Prostate gland (tissue), 2 donors: ENCODE measurements around the gene GTPBP3. TPM values are rescaled to one million over a fixed set of nuclear protein-coding genes. Genes with fewer than 3 reads are reported as not detected.

Experiments
- DNase-seq: peaks from one replicate; pipeline ENCODE4 v3.0.0-alpha.2; 2019; ENCODE audit warnings: low spot score
- H3K27ac ChIP-seq, 2 donors: fragments of 200-600 bp; sonication (generic); 2 replicates each; pipeline ENCODE4 v1.5.1; 2017 to 2019
- H3K27me3 ChIP-seq: fragments of 200-600 bp; sonication (generic); replicated peaks from 2 replicates; pipeline ENCODE4 v1.5.1; 2019; ENCODE audit not compliant: insufficient read depth
- H3K36me3 ChIP-seq, 2 donors: fragments of 200-600 bp; sonication (generic); 1 replicate in 1 of 2; 2 replicates in 1 of 2; pipeline versions ENCODE4 v1.5.1 to v1.8.1; 2017 to 2019
- H3K4me1 ChIP-seq: fragments of 200-600 bp; sonication (generic); replicated peaks from 2 replicates; pipeline ENCODE4 v1.5.1; 2019
- H3K4me3 ChIP-seq, 2 donors: fragments of 200-600 bp; sonication (generic); 2 replicates each; pipeline ENCODE4 v1.5.1; 2017 to 2019
- H3K9me3 ChIP-seq: fragments of 200-600 bp; sonication (generic); 2 replicates; pipeline ENCODE4 v1.5.1; 2017
- POLR2A ChIP-seq: fragments of 450-650 bp; IDR thresholded peaks from one replicate; pipeline ENCODE4 v1.6.1; 2016; ENCODE audit warnings: antibody characterized with exemption, mild to moderate bottlenecking
- POLR2AphosphoS5 ChIP-seq: sonication (generic); formaldehyde crosslinking; IDR thresholded peaks from one replicate; pipeline ENCODE4 v1.6.1; 2017; ENCODE audit warnings: antibody characterized with exemption
- WGBS: methylation state at CpG from one replicate; pipeline ENCODE4 v1.1.5; 2018; 5-methylcytosine and 5-hydroxymethylcytosine counted together
- intact Hi-C: fragments of 100-400 bp; cut with DNase I; formaldehyde crosslinking; loops from one replicate; pipeline ENCODE4 v1.14.2; 2022
- total RNA-seq, 2 donors: library from RNA; depleted of rRNA; stranded (reverse); fragments of >200 nt; gene quantifications; one replicate each; pipeline ENCODE4 v1.1.0, GENCODE V29; 2016
- TF ChIP-seq, protein P1 (sequence below), 4 experiments: fragments of 200-600 bp in 2 of 4; fragments of 450-650 bp in 2 of 4; sonication (generic) in 2 of 4; IDR thresholded peaks; 1 replicate in 3 of 4; 2 replicates in 1 of 4; pipeline ENCODE4 v1.5.1; 2016 to 2019; ENCODE audit warnings: antibody characterized with exemption in 4 of 4, mild to moderate bottlenecking in 2 of 4, moderate library complexity in 2 of 4

GTPBP3 gene
- total RNA-seq, 2 donors from 2014 or later, result 42.4 to 67.0 TPM

GRCh38 chr19:17309198-17309964 is 28.0 kb upstream of the GTPBP3 start, which contains the start of gene DDA1:
Gene DDA1 (plus strand): TSS chr19:17309563. CDS start chr19:17309655, 92 bp downstream.
- intact Hi-C loops, result no loop called here
- under 1% methylated on average over 46 of the region's 46 CpGs for WGBS
- Histone ChIP-seq H3K9me3 (no peaks in the 10 kb centered on the region), H3K4me1 (peaks cover 11% of the 10 kb centered on the region), H3K36me3 (no peaks in the 10 kb centered on the region), H3K27ac (peak within 1 kb of the TSS; percentile 52 to 69), H3K4me3 (peak within 1 kb of the TSS; percentile 77 to 88), H3K27me3 (no peaks in the 10 kb centered on the region)
- TF ChIP-seq POLR2AphosphoS5, result peak; percentile 99
- peak; percentile 71 for TF ChIP-seq POLR2A
- TF ChIP-seq, protein P1, sequence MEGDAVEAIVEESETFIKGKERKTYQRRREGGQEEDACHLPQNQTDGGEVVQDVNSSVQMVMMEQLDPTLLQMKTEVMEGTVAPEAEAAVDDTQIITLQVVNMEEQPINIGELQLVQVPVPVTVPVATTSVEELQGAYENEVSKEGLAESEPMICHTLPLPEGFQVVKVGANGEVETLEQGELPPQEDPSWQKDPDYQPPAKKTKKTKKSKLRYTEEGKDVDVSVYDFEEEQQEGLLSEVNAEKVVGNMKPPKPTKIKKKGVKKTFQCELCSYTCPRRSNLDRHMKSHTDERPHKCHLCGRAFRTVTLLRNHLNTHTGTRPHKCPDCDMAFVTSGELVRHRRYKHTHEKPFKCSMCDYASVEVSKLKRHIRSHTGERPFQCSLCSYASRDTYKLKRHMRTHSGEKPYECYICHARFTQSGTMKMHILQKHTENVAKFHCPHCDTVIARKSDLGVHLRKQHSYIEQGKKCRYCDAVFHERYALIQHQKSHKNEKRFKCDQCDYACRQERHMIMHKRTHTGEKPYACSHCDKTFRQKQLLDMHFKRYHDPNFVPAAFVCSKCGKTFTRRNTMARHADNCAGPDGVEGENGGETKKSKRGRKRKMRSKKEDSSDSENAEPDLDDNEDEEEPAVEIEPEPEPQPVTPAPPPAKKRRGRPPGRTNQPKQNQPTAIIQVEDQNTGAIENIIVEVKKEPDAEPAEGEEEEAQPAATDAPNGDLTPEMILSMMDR (IDR thresholded peaks at IDR 0.05), result peak in 1 of 4 experiments; percentile 32
- peak; percentile 100 for DNase-seq

GRCh38 chr19:17309965-17310461 is 27.3 kb upstream of the GTPBP3 start:
- H3K27ac ChIP-seq, result peak overlapping the region; percentile 52 to 69
- TF ChIP-seq POLR2AphosphoS5 (no peak), POLR2A (no peak)
- TF ChIP-seq, protein P1 (IDR thresholded peaks at IDR 0.05), result no peak
- peaks cover 11% of the 10 kb centered on the region for H3K4me1 ChIP-seq
- no peaks in the 10 kb centered on the region for H3K27me3 ChIP-seq
- no peaks in the 10 kb centered on the region for H3K36me3 ChIP-seq
- 7% methylated on average over 15 of the region's 23 CpGs for WGBS
- peak overlapping the region; percentile 77 to 88 for H3K4me3 ChIP-seq
- no peak for DNase-seq
- intact Hi-C loops, result no loop called here
- no peaks in the 10 kb centered on the region for H3K9me3 ChIP-seq

DNA sequence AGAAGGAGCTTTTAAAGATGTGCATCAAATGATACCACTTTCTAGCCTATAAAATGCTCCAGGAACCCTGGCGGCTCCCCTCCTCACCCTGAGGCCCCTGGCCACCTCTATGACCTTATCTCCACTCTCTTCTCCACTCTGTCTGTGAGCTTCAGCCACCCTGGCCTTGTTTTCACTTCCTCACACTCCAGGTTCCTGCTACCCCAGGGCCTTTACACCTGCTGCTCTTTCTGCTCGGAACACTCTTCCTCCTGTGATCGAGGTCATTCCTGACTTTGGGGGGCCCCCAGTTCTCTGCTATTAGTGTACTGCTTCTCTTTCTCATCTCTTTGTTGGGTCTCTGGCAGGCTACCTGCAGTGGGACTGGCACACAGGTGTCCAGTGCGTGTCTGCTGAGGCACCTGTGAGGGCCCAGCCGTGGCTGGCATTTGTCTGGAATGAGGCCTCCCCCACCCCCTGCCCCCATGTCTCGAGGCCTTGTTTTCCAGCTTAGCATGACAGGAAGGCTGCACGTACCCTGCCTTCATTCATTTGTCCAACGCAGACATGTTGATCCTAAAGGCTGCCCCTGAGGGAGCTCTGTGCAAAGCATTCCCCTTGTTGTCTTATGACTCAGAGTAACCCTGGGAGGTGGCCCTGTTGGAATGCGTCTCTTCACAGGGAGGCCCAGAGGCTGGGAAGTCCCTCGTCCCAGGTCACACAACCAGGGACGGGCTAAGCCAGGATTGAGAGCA is 25.7 kb upstream of the GTPBP3 start:
- Histone ChIP-seq H3K27ac (no peak overlapping the region), H3K36me3 (no peaks in the 10 kb centered on the region), H3K4me3 (no peak overlapping the region), H3K9me3 (no peaks in the 10 kb centered on the region), H3K27me3 (no peaks in the 10 kb centered on the region), H3K4me1 (peaks cover 9% of the 10 kb centered on the region)
- TF ChIP-seq POLR2AphosphoS5, result no peak
- no peak for TF ChIP-seq POLR2A
- TF ChIP-seq, protein P1 (IDR thresholded peaks at IDR 0.05), result no peak
- 73% methylated on average over 11 of the region's 11 CpGs for WGBS
- intact Hi-C loops, result no loop called here
- no peak for DNase-seq

DNA sequence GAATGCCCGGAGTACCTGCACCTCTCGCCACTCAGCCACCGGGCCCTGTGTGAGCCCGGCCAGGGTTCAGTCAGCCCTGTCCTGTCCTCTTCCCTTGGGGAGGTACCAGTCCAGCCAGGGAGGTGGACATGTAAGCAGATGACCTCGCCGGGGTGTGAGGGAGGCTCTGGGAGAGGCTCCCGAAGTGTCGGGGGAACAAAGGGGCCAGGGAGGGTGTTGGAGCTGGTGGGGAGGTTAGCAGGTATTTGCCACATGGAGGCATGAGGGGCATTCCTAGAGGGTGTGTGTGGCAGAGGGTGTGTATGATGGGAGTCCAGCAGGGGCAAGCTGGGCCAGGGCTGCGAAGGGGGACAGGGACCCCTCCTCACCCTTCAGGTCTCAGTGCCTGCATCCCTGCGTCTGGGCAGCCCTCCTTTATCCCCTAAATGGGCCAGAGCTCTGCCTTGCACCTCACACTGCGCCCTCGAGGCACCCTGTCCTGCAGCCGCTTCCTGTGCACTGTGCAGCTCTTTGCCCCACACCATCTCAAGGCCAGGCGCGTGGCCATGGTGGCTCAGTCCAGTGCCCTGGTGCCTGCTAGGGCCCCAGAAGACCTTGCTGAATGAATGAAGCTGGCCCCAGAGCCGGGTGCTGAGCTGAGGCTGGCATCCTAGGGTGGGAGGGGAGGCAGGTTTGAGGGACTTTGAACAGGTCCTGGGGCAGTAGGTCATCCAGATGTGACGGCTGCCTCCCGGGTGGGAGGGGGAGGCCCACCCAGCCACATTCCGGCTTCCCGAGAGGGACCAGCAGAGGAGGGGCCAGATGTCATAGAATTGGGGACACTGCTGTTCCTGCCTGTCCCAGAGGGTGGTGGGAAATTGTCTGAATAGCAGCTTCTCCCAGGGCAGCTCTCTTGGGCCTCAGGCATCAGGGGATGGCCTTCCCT is 24.9 kb upstream of the GTPBP3 start:
- H3K27me3 ChIP-seq, result no peaks in the 10 kb centered on the region
- no peak overlapping the region for H3K4me3 ChIP-seq
- H3K9me3 ChIP-seq, result no peaks in the 10 kb centered on the region
- H3K27ac ChIP-seq, result no peak overlapping the region
- intact Hi-C loops, result no loop called here
- no peaks in the 10 kb centered on the region for H3K36me3 ChIP-seq
- no peak for TF ChIP-seq POLR2A
- no peak for TF ChIP-seq POLR2AphosphoS5
- TF ChIP-seq, protein P1 (IDR thresholded peaks at IDR 0.05), result no peak
- H3K4me1 ChIP-seq, result peaks cover 8% of the 10 kb centered on the region
- DNase-seq, result no peak
- 80% methylated on average over 18 of the region's 20 CpGs for WGBS
